ENCODE results near the gene CDH10.

Gene CDH10

GRCh38 chr5:24609706-24610105 is 35.1 kb downstream of the CDH10 start:
- Histone ChIP-seq H3K4me1 (ENCODE audit: control insufficient read depth, insufficient read depth, low read length) (no peaks in the 10 kb centered on the region), H3K36me3 (ENCODE audit: control insufficient read depth, insufficient read depth, low read length) (no peaks in the 10 kb centered on the region), H3K27me3 (ENCODE audit: control insufficient read depth, insufficient read depth, low read length, poor library complexity, severe bottlenecking) (no peaks in the 10 kb centered on the region), H3K27ac (ENCODE audit: insufficient read depth, low read depth, low read length, poor library complexity, severe bottlenecking) (no peak overlapping the region), H3K9me3 (ENCODE audit: control insufficient read depth, low read length) (no peaks in the 10 kb centered on the region), H3K4me3 (ENCODE audit: insufficient read depth, low read depth, low read length) (no peak overlapping the region)
- whole genome bisulfite sequencing, 2 experiments = 95 to 97% methylated on average over 14 of the region's 14 CpGs

GRCh38 chr5:24606971-24607370 is 37.8 kb downstream of the CDH10 start:
- Histone ChIP-seq H3K4me1 (ENCODE audit: control insufficient read depth, insufficient read depth, low read length) (no peaks in the 10 kb centered on the region), H3K4me3 (ENCODE audit: insufficient read depth, low read depth, low read length) (no peak overlapping the region), H3K9me3 (ENCODE audit: control insufficient read depth, low read length) (no peaks in the 10 kb centered on the region), H3K36me3 (ENCODE audit: control insufficient read depth, insufficient read depth, low read length) (no peaks in the 10 kb centered on the region), H3K27me3 (ENCODE audit: control insufficient read depth, insufficient read depth, low read length, poor library complexity, severe bottlenecking) (no peaks in the 10 kb centered on the region), H3K27ac (ENCODE audit: insufficient read depth, low read depth, low read length, poor library complexity, severe bottlenecking) (no peak overlapping the region)
- 75 to 82% methylated on average over 3 of the region's 3 CpGs for WGBS, 2 experiments

GRCh38 chr5:24602188-24602587 is 42.6 kb downstream of the CDH10 start:
- 82 to 100% methylated on average over 1 of the region's 2 CpGs for WGBS, 2 experiments
- H3K36me3 ChIP-seq (ENCODE audit: control insufficient read depth, insufficient read depth, low read length) = no peaks in the 10 kb centered on the region
- H3K27ac ChIP-seq (ENCODE audit: insufficient read depth, low read depth, low read length, poor library complexity, severe bottlenecking) = no peak overlapping the region

GRCh38 chr5:24598956-24599355 is 45.8 kb downstream of the CDH10 start:
- no peak overlapping the region for H3K4me3 ChIP-seq (ENCODE audit: insufficient read depth, low read depth, low read length)
- H3K27me3 ChIP-seq (ENCODE audit: control insufficient read depth, insufficient read depth, low read length, poor library complexity, severe bottlenecking) = no peaks in the 10 kb centered on the region
- H3K4me1 ChIP-seq (ENCODE audit: control insufficient read depth, insufficient read depth, low read length) = no peaks in the 10 kb centered on the region
- H3K36me3 ChIP-seq (ENCODE audit: control insufficient read depth, insufficient read depth, low read length) = no peaks in the 10 kb centered on the region
- H3K27ac ChIP-seq (ENCODE audit: insufficient read depth, low read depth, low read length, poor library complexity, severe bottlenecking) = no peak overlapping the region
- WGBS, 2 experiments = 81% methylated on average over 1 of the region's 1 CpG
- no peaks in the 10 kb centered on the region for H3K9me3 ChIP-seq (ENCODE audit: control insufficient read depth, low read length)

More at GRCh38 chr5:24602188-24602587, 42.6 kb downstream of the CDH10 start:
- H3K9me3 ChIP-seq (ENCODE audit: control insufficient read depth, low read length) = no peaks in the 10 kb centered on the region
- no peaks in the 10 kb centered on the region for H3K27me3 ChIP-seq (ENCODE audit: control insufficient read depth, insufficient read depth, low read length, poor library complexity, severe bottlenecking)
- H3K4me3 ChIP-seq (ENCODE audit: insufficient read depth, low read depth, low read length) = no peak overlapping the region
- no peaks in the 10 kb centered on the region for H3K4me1 ChIP-seq (ENCODE audit: control insufficient read depth, insufficient read depth, low read length)

GRCh38 chr5:24595329-24595728 is 49.4 kb downstream of the CDH10 start:
- H3K4me1 ChIP-seq (ENCODE audit: control insufficient read depth, insufficient read depth, low read length) = no peaks in the 10 kb centered on the region
- H3K27ac ChIP-seq (ENCODE audit: insufficient read depth, low read depth, low read length, poor library complexity, severe bottlenecking) = no peak overlapping the region
- no peak overlapping the region for H3K4me3 ChIP-seq (ENCODE audit: insufficient read depth, low read depth, low read length)
- H3K36me3 ChIP-seq (ENCODE audit: control insufficient read depth, insufficient read depth, low read length) = no peaks in the 10 kb centered on the region
- no peaks in the 10 kb centered on the region for H3K27me3 ChIP-seq (ENCODE audit: control insufficient read depth, insufficient read depth, low read length, poor library complexity, severe bottlenecking)
- 86 to 94% methylated on average over 1 to 2 of the region's 2 CpGs for WGBS, 2 experiments
- no peaks in the 10 kb centered on the region for H3K9me3 ChIP-seq (ENCODE audit: control insufficient read depth, low read length)

GRCh38 chr5:24591426-24591825 is 53.4 kb downstream of the CDH10 start:
- H3K36me3 ChIP-seq (ENCODE audit: control insufficient read depth, insufficient read depth, low read length) = no peaks in the 10 kb centered on the region

GRCh38 chr5:24589566-24589965 is 55.2 kb downstream of the CDH10 start:
- H3K4me1 ChIP-seq (ENCODE audit: control insufficient read depth, insufficient read depth, low read length) = no peaks in the 10 kb centered on the region
- no peaks in the 10 kb centered on the region for H3K36me3 ChIP-seq (ENCODE audit: control insufficient read depth, insufficient read depth, low read length)
- no peak overlapping the region for H3K27ac ChIP-seq (ENCODE audit: insufficient read depth, low read depth, low read length, poor library complexity, severe bottlenecking)
- no peaks in the 10 kb centered on the region for H3K27me3 ChIP-seq (ENCODE audit: control insufficient read depth, insufficient read depth, low read length, poor library complexity, severe bottlenecking)
- no peaks in the 10 kb centered on the region for H3K9me3 ChIP-seq (ENCODE audit: control insufficient read depth, low read length)
- H3K4me3 ChIP-seq (ENCODE audit: insufficient read depth, low read depth, low read length) = no peak overlapping the region
- 75 to 93% methylated on average over 1 to 3 of the region's 3 CpGs for WGBS, 2 experiments

More at GRCh38 chr5:24591426-24591825, 53.4 kb downstream of the CDH10 start:
- no peaks in the 10 kb centered on the region for H3K4me1 ChIP-seq (ENCODE audit: control insufficient read depth, insufficient read depth, low read length)
- H3K9me3 ChIP-seq (ENCODE audit: control insufficient read depth, low read length) = no peaks in the 10 kb centered on the region
- H3K27me3 ChIP-seq (ENCODE audit: control insufficient read depth, insufficient read depth, low read length, poor library complexity, severe bottlenecking) = no peaks in the 10 kb centered on the region
- H3K4me3 ChIP-seq (ENCODE audit: insufficient read depth, low read depth, low read length) = no peak overlapping the region
- no peak overlapping the region for H3K27ac ChIP-seq (ENCODE audit: insufficient read depth, low read depth, low read length, poor library complexity, severe bottlenecking)

- H3K4me3 ChIP-seq (ENCODE audit: insufficient read depth, low read depth, low read length) = no peak overlapping the region
- H3K4me1 ChIP-seq (ENCODE audit: control insufficient read depth, insufficient read depth, low read length) = no peaks in the 10 kb centered on the region
- WGBS, 2 experiments = 95 to 96% methylated on average over 4 of the region's 4 CpGs
- no peaks in the 10 kb centered on the region for H3K27me3 ChIP-seq (ENCODE audit: control insufficient read depth, insufficient read depth, low read length, poor library complexity, severe bottlenecking)
- H3K36me3 ChIP-seq (ENCODE audit: control insufficient read depth, insufficient read depth, low read length) = no peaks in the 10 kb centered on the region
- H3K27ac ChIP-seq (ENCODE audit: insufficient read depth, low read depth, low read length, poor library complexity, severe bottlenecking) = no peak overlapping the region
- no peaks in the 10 kb centered on the region for H3K9me3 ChIP-seq (ENCODE audit: control insufficient read depth, low read length)
Observed at GRCh38 chr5:24585751-24586150, 59.0 kb downstream of the CDH10 start.

GRCh38 chr5:24571302-24571701 is 73.5 kb downstream of the CDH10 start:
- Histone ChIP-seq H3K36me3 (ENCODE audit: control insufficient read depth, insufficient read depth, low read length) (no peaks in the 10 kb centered on the region), H3K27me3 (ENCODE audit: control insufficient read depth, insufficient read depth, low read length, poor library complexity, severe bottlenecking) (no peaks in the 10 kb centered on the region), H3K4me1 (ENCODE audit: control insufficient read depth, insufficient read depth, low read length) (no peaks in the 10 kb centered on the region), H3K4me3 (ENCODE audit: insufficient read depth, low read depth, low read length) (no peak overlapping the region), H3K9me3 (ENCODE audit: control insufficient read depth, low read length) (no peaks in the 10 kb centered on the region), H3K27ac (ENCODE audit: insufficient read depth, low read depth, low read length, poor library complexity, severe bottlenecking) (no peak overlapping the region)

- no peaks in the 10 kb centered on the region for H3K36me3 ChIP-seq (ENCODE audit: control insufficient read depth, insufficient read depth, low read length)
Observed at GRCh38 chr5:24566933-24567332, 77.8 kb downstream of the CDH10 start.

GRCh38 chr5:24555229-24555628 is 89.5 kb downstream of the CDH10 start:
- no peak overlapping the region for H3K4me3 ChIP-seq (ENCODE audit: insufficient read depth, low read depth, low read length)
- H3K27me3 ChIP-seq (ENCODE audit: control insufficient read depth, insufficient read depth, low read length, poor library complexity, severe bottlenecking) = no peaks in the 10 kb centered on the region
- no peaks in the 10 kb centered on the region for H3K4me1 ChIP-seq (ENCODE audit: control insufficient read depth, insufficient read depth, low read length)
- no peak overlapping the region for H3K27ac ChIP-seq (ENCODE audit: insufficient read depth, low read depth, low read length, poor library complexity, severe bottlenecking)
- 75 to 93% methylated on average over 3 to 4 of the region's 4 CpGs for WGBS, 2 experiments
- no peaks in the 10 kb centered on the region for H3K36me3 ChIP-seq (ENCODE audit: control insufficient read depth, insufficient read depth, low read length)
- no peaks in the 10 kb centered on the region for H3K9me3 ChIP-seq (ENCODE audit: control insufficient read depth, low read length)

More at GRCh38 chr5:24566933-24567332, 77.8 kb downstream of the CDH10 start:
- Histone ChIP-seq H3K4me1 (ENCODE audit: control insufficient read depth, insufficient read depth, low read length) (no peaks in the 10 kb centered on the region), H3K4me3 (ENCODE audit: insufficient read depth, low read depth, low read length) (no peak overlapping the region), H3K9me3 (ENCODE audit: control insufficient read depth, low read length) (no peaks in the 10 kb centered on the region), H3K27ac (ENCODE audit: insufficient read depth, low read depth, low read length, poor library complexity, severe bottlenecking) (no peak overlapping the region), H3K27me3 (ENCODE audit: control insufficient read depth, insufficient read depth, low read length, poor library complexity, severe bottlenecking) (no peaks in the 10 kb centered on the region)

Measured in ectodermal cell (in vitro differentiated cells).